Activated CD4-positive, alpha-beta T cell treated with anti-CD3 and anti-CD28 coated beads, Interleukin-2, amount 10 ng/mL, durations not matched to agents 7 days and 5 days (primary cell): ENCODE data around the gene ACBD4. TPM values are rescaled to one million over a fixed set of nuclear protein-coding genes. Genes with fewer than 3 reads are reported as not detected.

Experiments
- CTCF ChIA-PET: fragments of 350-600 bp; sonication (Branson Sonifier 250); formaldehyde crosslinking; loops from one replicate; lab custom pipeline; 2021; ENCODE audit warnings: antibody characterized with exemption; lab: Charles Lee
- POLR2A ChIA-PET: fragments of 350-600 bp; sonication (Branson Sonifier 250); formaldehyde crosslinking; loops from one replicate; lab custom pipeline; 2021; ENCODE audit warnings: antibody characterized with exemption; lab: Charles Lee
- DNase-seq: peaks from one replicate; pipeline ENCODE4 v3.0.0-alpha.2; 2020
- H3K27ac Mint-ChIP-seq: one replicate; pipeline ENCODE4 v1.8.0; 2021; ENCODE audit warnings: mild to moderate bottlenecking, moderate library complexity, mixed read lengths
- H3K27me3 Mint-ChIP-seq: one replicate; pipeline ENCODE4 v1.8.0; 2021; ENCODE audit warnings: mixed read lengths
- H3K36me3 Mint-ChIP-seq: one replicate; pipeline ENCODE4 v1.8.0; 2021; ENCODE audit warnings: low read depth, mixed read lengths
- H3K4me1 Mint-ChIP-seq: one replicate; pipeline ENCODE4 v1.8.0; 2021; ENCODE audit warnings: mixed read lengths
- H3K4me3 Mint-ChIP-seq: one replicate; pipeline ENCODE4 v1.8.0; 2021; ENCODE audit warnings: mild to moderate bottlenecking, moderate library complexity, mixed read lengths
- H3K9me3 Mint-ChIP-seq: one replicate; pipeline ENCODE4 v1.8.0; 2021; ENCODE audit warnings: mixed read lengths
- total RNA-seq, 2 experiments: library from RNA; stranded (reverse); gene quantifications; one replicate each; pipeline ENCODE4 v1.2.3, GENCODE V29; 2021

Gene ACBD4
- total RNA-seq, 2 experiments from 2014 or later = 18.4 to 19.7 TPM

GRCh38 chr17:45125509-45125908 is 10.0 kb upstream of the ACBD4 start:
- ChIA-PET POLR2A (no interaction called here), CTCF (interaction anchor here (0.6 to 3.9 kb wide), 4 partner anchors 10 to 72 kb away, joined by 3 to 31 read pairs (median 3); partner anchors contain the start of gene ACBD4)
- no peak for DNase-seq
- Mint-ChIP-seq H3K27me3 (peaks cover 7% of the 10 kb centered on the region), H3K9me3 (no peaks in the 10 kb centered on the region), H3K36me3 (no peaks in the 10 kb centered on the region), H3K4me3 (no peak overlapping the region), H3K27ac (no peak overlapping the region), H3K4me1 (no peaks in the 10 kb centered on the region)

- Mint-ChIP-seq H3K27ac (no peak overlapping the region), H3K36me3 (no peaks in the 10 kb centered on the region), H3K9me3 (no peaks in the 10 kb centered on the region), H3K27me3 (peaks cover 6% of the 10 kb centered on the region), H3K4me1 (no peaks in the 10 kb centered on the region), H3K4me3 (no peak overlapping the region)
- POLR2A ChIA-PET = no interaction called here
- DNase-seq = no peak
- CTCF ChIA-PET = interaction anchor here (1.0 to 1.3 kb wide), 2 partner anchors 9 to 70 kb away, joined by 4 read pairs; no protein-coding TSS in a partner anchor
Measured at GRCh38 chr17:45127207-45127547, 8.3 kb upstream of the ACBD4 start.

- no peaks in the 10 kb centered on the region for H3K4me1 Mint-ChIP-seq
- H3K27ac Mint-ChIP-seq = no peak overlapping the region
- H3K27me3 Mint-ChIP-seq = peaks cover 6% of the 10 kb centered on the region
- H3K9me3 Mint-ChIP-seq = no peaks in the 10 kb centered on the region
- H3K36me3 Mint-ChIP-seq = no peaks in the 10 kb centered on the region
- H3K4me3 Mint-ChIP-seq = no peak overlapping the region
- no peak for DNase-seq
- ChIA-PET POLR2A (no interaction called here), CTCF (interaction anchor here (1.0 kb wide), 1 partner anchor 70 kb away, joined by 4 read pairs; no protein-coding TSS in a partner anchor)
Measured at GRCh38 chr17:45127548-45128300, 7.8 kb upstream of the ACBD4 start.

- DNase-seq = no peak
- peaks cover 2% of the 10 kb centered on the region for H3K4me1 Mint-ChIP-seq
- H3K27ac Mint-ChIP-seq = no peak overlapping the region
- H3K27me3 Mint-ChIP-seq = peaks cover 6% of the 10 kb centered on the region
- no peaks in the 10 kb centered on the region for H3K9me3 Mint-ChIP-seq
- CTCF ChIA-PET = interaction anchor here (1.7 kb wide), 1 partner anchor 11 kb away, joined by 6 read pairs; no protein-coding TSS in a partner anchor
- POLR2A ChIA-PET = no interaction called here
- no peak overlapping the region for H3K4me3 Mint-ChIP-seq
- no peaks in the 10 kb centered on the region for H3K36me3 Mint-ChIP-seq
Measured at GRCh38 chr17:45128331-45128730, 7.2 kb upstream of the ACBD4 start.

GRCh38 chr17:45128989-45129388 is 6.5 kb upstream of the ACBD4 start:
- CTCF ChIA-PET = interaction anchor here (1.1 to 1.7 kb wide), 2 partner anchors 11 to 25 kb away, joined by 4 to 6 read pairs; no protein-coding TSS in a partner anchor
- H3K4me1 Mint-ChIP-seq = peaks cover 5% of the 10 kb centered on the region
- H3K27ac Mint-ChIP-seq = no peak overlapping the region
- H3K4me3 Mint-ChIP-seq = no peak overlapping the region
- POLR2A ChIA-PET = no interaction called here
- peaks cover 6% of the 10 kb centered on the region for H3K27me3 Mint-ChIP-seq
- H3K36me3 Mint-ChIP-seq = no peaks in the 10 kb centered on the region
- no peaks in the 10 kb centered on the region for H3K9me3 Mint-ChIP-seq
- no peak for DNase-seq

GRCh38 chr17:45129426-45129939 is 6.0 kb upstream of the ACBD4 start:
- DNase-seq = no peak
- Mint-ChIP-seq H3K9me3 (no peaks in the 10 kb centered on the region), H3K27me3 (peaks cover 6% of the 10 kb centered on the region), H3K4me1 (peaks cover 5% of the 10 kb centered on the region), H3K36me3 (no peaks in the 10 kb centered on the region), H3K27ac (no peak overlapping the region), H3K4me3 (no peak overlapping the region)
- ChIA-PET POLR2A (no interaction called here), CTCF (interaction anchor here (1.1 to 1.7 kb wide), 2 partner anchors 12 to 26 kb away, joined by 4 to 6 read pairs; no protein-coding TSS in a partner anchor)

- peaks cover 6% of the 10 kb centered on the region for H3K27me3 Mint-ChIP-seq
- ChIA-PET CTCF (interaction anchor here (0.5 to 1.7 kb wide), 4 partner anchors 9 to 209 kb away, joined by 3 to 6 read pairs (median 4); no protein-coding TSS in a partner anchor), POLR2A (no interaction called here)
- DNase-seq = no peak
- H3K9me3 Mint-ChIP-seq = no peaks in the 10 kb centered on the region
- H3K36me3 Mint-ChIP-seq = no peaks in the 10 kb centered on the region
- H3K4me1 Mint-ChIP-seq = peaks cover 5% of the 10 kb centered on the region
- no peak overlapping the region for H3K27ac Mint-ChIP-seq
- H3K4me3 Mint-ChIP-seq = no peak overlapping the region
Measured at GRCh38 chr17:45129940-45130680, 5.4 kb upstream of the ACBD4 start.

GRCh38 chr17:45130681-45131615 is 4.5 kb upstream of the ACBD4 start:
- Mint-ChIP-seq H3K36me3 (no peaks in the 10 kb centered on the region), H3K27me3 (peaks cover 6% of the 10 kb centered on the region), H3K4me1 (peaks cover 9% of the 10 kb centered on the region), H3K27ac (no peak overlapping the region), H3K9me3 (no peaks in the 10 kb centered on the region), H3K4me3 (peak overlapping the region; percentile 50)
- ChIA-PET POLR2A (no interaction called here), CTCF (interaction anchor here (0.5 to 2.4 kb wide), 3 partner anchors 8 to 210 kb away, joined by 3 to 12 read pairs (median 4); no protein-coding TSS in a partner anchor)
- no peak for DNase-seq

- peaks cover 6% of the 10 kb centered on the region for H3K27me3 Mint-ChIP-seq
- POLR2A ChIA-PET = no interaction called here
- no peaks in the 10 kb centered on the region for H3K9me3 Mint-ChIP-seq
- H3K4me1 Mint-ChIP-seq = peaks cover 17% of the 10 kb centered on the region
- CTCF ChIA-PET = interaction anchor here (0.6 to 2.4 kb wide), 6 partner anchors 12 to 96 kb away, joined by 3 to 12 read pairs (median 4); partner anchors contain the start of gene HEXIM1
- H3K36me3 Mint-ChIP-seq = no peaks in the 10 kb centered on the region
- peak; percentile 54 for DNase-seq
- no peak overlapping the region for H3K27ac Mint-ChIP-seq
- H3K4me3 Mint-ChIP-seq = peak overlapping the region; percentile 50
Measured at GRCh38 chr17:45131616-45132319, 3.7 kb upstream of the ACBD4 start.

- H3K36me3 Mint-ChIP-seq = no peaks in the 10 kb centered on the region
- H3K9me3 Mint-ChIP-seq = no peaks in the 10 kb centered on the region
- peak within 1 kb of the TSS; percentile 89 for H3K27ac Mint-ChIP-seq
- peaks cover 6% of the 10 kb centered on the region for H3K27me3 Mint-ChIP-seq
- H3K4me1 Mint-ChIP-seq = peaks cover 17% of the 10 kb centered on the region
- no peak for DNase-seq
- ChIA-PET CTCF (interaction anchor here (0.6 to 2.4 kb wide), 7 partner anchors 13 to 95 kb away, joined by 3 to 12 read pairs (median 3); partner anchors contain the start of gene HEXIM1), POLR2A (no interaction called here)
- peak within 1 kb of the TSS; percentile 80 for H3K4me3 Mint-ChIP-seq
Measured at GRCh38 chr17:45132320-45132571, 3.2 kb upstream of the ACBD4 start, which contains the start of gene PLCD3. Gene PLCD3 (minus strand): TSS chr17:45132515. CDS start chr17:45132410, 105 bp downstream.

- DNase-seq = peak; percentile 70
- peaks cover 17% of the 10 kb centered on the region for H3K4me1 Mint-ChIP-seq
- H3K4me3 Mint-ChIP-seq = peak overlapping the region; percentile 80
- H3K27ac Mint-ChIP-seq = peak overlapping the region; percentile 89
- CTCF ChIA-PET = interaction anchor here (0.6 to 2.4 kb wide), 7 partner anchors 13 to 95 kb away, joined by 3 to 12 read pairs (median 3); partner anchors contain the start of gene HEXIM1
- H3K36me3 Mint-ChIP-seq = no peaks in the 10 kb centered on the region
- peaks cover 6% of the 10 kb centered on the region for H3K27me3 Mint-ChIP-seq
- H3K9me3 Mint-ChIP-seq = no peaks in the 10 kb centered on the region
- POLR2A ChIA-PET = no interaction called here
Measured at GRCh38 chr17:45132572-45133463, 2.7 kb upstream of the ACBD4 start.
